ENCODE measurements around the gene MTCH2.

MTCH2 gene

GRCh38 chr11:47631473-47631872 lies 10.9 kb downstream of the MTCH2 start:
- no peak for DNase-seq

GRCh38 chr11:47628026-47628425 lies 14.3 kb downstream of the MTCH2 start:
- no peak for DNase-seq

GRCh38 chr11:47626234-47626633 lies 16.1 kb downstream of the MTCH2 start:
- DNase-seq = no peak

- DNase-seq = no peak
These were observed 21.5 kb downstream of the MTCH2 start for GRCh38 chr11:47620836-47621378.

GRCh38 chr11:47617417-47617809 lies 24.9 kb downstream of the MTCH2 start:
- DNase-seq = no peak

GRCh38 chr11:47616726-47617416 lies 25.5 kb downstream of the MTCH2 start:
- DNase-seq = no peak

GRCh38 chr11:47615249-47615648 lies 27.1 kb downstream of the MTCH2 start:
- no peak for DNase-seq

- DNase-seq = no peak
These were observed 31.0 kb downstream of the MTCH2 start for GRCh38 chr11:47611348-47611794.

- DNase-seq = no peak
These were observed 32.7 kb downstream of the MTCH2 start for GRCh38 chr11:47609675-47610074.

- no peak for DNase-seq
These were observed 35.0 kb downstream of the MTCH2 start for GRCh38 chr11:47607380-47607779.

- no peak for DNase-seq
These were observed 35.6 kb downstream of the MTCH2 start for GRCh38 chr11:47606731-47607130.

GRCh38 chr11:47605921-47606320 lies 36.4 kb downstream of the MTCH2 start:
- no peak for DNase-seq

GRCh38 chr11:47603295-47603694 lies 39.1 kb downstream of the MTCH2 start:
- no peak for DNase-seq

GRCh38 chr11:47599902-47600301 lies 42.5 kb downstream of the MTCH2 start:
- no peak for DNase-seq

- DNase-seq = no peak
These were observed 46.4 kb downstream of the MTCH2 start for GRCh38 chr11:47595967-47596366.

GRCh38 chr11:47595029-47595428 lies 47.3 kb downstream of the MTCH2 start:
- DNase-seq = no peak

- no peak for DNase-seq
These were observed 48.2 kb downstream of the MTCH2 start, which contains the start of gene C1QTNF4 for GRCh38 chr11:47593934-47594855. C1QTNF4 (minus strand) TSS chr11:47594411; CDS start chr11:47590810, 3,601 bp downstream.

GRCh38 chr11:47593492-47593933 lies 48.8 kb downstream of the MTCH2 start:
- DNase-seq = no peak

GRCh38 chr11:47592970-47593369 lies 49.4 kb downstream of the MTCH2 start:
- no peak for DNase-seq

GRCh38 chr11:47592251-47592650 lies 50.1 kb downstream of the MTCH2 start:
- DNase-seq = no peak

- no peak for DNase-seq
These were observed 50.6 kb downstream of the MTCH2 start for GRCh38 chr11:47591764-47592163.

- DNase-seq = no peak
These were observed 52.1 kb downstream of the MTCH2 start for GRCh38 chr11:47589977-47590861.

GRCh38 chr11:47589584-47589976 lies 52.8 kb downstream of the MTCH2 start:
- DNase-seq = no peak

Measured in NCI-H510A (cell line).